ENCODE measurements around the gene PPID.

Gene PPID

DNA sequence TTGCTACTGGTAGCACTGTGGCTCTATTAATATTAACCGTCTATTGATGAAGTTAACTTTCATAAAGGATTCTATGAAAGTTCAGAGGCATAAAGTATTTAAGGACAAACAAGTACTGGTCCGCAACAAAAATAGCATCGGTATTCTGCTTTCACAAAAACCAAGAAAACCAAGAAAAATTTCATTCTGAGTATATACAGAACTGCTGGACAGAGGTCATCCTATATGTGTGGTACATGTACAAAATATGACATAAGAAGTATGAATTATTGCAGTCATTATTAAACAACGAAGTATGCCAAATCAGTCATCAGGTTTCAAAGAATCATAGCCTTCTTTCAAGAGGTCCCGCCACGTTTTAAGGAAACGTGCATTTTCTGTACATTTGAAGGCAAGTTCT is 53.9 kb downstream of the PPID start:
- Histone ChIP-seq H3K4me2 (ENCODE audit: low read depth, low read length) (no peak overlapping the region), H3K9me3 (replicated peaks; ENCODE audit: insufficient read depth, low read length) (no peaks in the 10 kb centered on the region), H3K9ac (ENCODE audit: low read length) (no peak overlapping the region), H3K27me3 (replicated peaks; ENCODE audit: insufficient read depth, low read length) (no peaks in the 10 kb centered on the region), H3K9me2 (replicated peaks; ENCODE audit: insufficient read depth, low read length) (no peaks in the 10 kb centered on the region), H3K4me3 (ENCODE audit: low read length) (no peak overlapping the region), H2AFZ (ENCODE audit: low read length) (no peak overlapping the region), H3K4me1 (ENCODE audit: low read length) (0 out of 2 replicates have a peak, but pooled peaks cover 9% of the 10 kb centered on the region), H3K27ac (ENCODE audit: low read length) (no peak overlapping the region), H3F3A (ENCODE audit: insufficient read depth, low read length) (peaks cover 22% of the 10 kb centered on the region), H3K36me3 (replicated peaks; ENCODE audit: insufficient read depth, low read length) (no peaks in the 10 kb centered on the region; the same call in 1 of the 2 replicates), H4K20me1 (ENCODE audit: insufficient read depth, low read length) (no peaks in the 10 kb centered on the region; the same call in 1 of the 2 replicates), H3K79me2 (ENCODE audit: low read length) (peaks cover 58% of the 10 kb centered on the region)
- DNase-seq: no peak
- TF ChIP-seq, protein P1, sequence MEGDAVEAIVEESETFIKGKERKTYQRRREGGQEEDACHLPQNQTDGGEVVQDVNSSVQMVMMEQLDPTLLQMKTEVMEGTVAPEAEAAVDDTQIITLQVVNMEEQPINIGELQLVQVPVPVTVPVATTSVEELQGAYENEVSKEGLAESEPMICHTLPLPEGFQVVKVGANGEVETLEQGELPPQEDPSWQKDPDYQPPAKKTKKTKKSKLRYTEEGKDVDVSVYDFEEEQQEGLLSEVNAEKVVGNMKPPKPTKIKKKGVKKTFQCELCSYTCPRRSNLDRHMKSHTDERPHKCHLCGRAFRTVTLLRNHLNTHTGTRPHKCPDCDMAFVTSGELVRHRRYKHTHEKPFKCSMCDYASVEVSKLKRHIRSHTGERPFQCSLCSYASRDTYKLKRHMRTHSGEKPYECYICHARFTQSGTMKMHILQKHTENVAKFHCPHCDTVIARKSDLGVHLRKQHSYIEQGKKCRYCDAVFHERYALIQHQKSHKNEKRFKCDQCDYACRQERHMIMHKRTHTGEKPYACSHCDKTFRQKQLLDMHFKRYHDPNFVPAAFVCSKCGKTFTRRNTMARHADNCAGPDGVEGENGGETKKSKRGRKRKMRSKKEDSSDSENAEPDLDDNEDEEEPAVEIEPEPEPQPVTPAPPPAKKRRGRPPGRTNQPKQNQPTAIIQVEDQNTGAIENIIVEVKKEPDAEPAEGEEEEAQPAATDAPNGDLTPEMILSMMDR (IDR thresholded peaks at IDR 0.05; ENCODE audit: low read length): no peak
- no peak for TF ChIP-seq EZH2phosphoT487 (IDR thresholded peaks at IDR 0.05; ENCODE audit: low read length)
- TF ChIP-seq EZH2 (optimal IDR thresholded peaks at IDR 0.05; ENCODE audit: low read depth, low read length): no peak

DNA sequence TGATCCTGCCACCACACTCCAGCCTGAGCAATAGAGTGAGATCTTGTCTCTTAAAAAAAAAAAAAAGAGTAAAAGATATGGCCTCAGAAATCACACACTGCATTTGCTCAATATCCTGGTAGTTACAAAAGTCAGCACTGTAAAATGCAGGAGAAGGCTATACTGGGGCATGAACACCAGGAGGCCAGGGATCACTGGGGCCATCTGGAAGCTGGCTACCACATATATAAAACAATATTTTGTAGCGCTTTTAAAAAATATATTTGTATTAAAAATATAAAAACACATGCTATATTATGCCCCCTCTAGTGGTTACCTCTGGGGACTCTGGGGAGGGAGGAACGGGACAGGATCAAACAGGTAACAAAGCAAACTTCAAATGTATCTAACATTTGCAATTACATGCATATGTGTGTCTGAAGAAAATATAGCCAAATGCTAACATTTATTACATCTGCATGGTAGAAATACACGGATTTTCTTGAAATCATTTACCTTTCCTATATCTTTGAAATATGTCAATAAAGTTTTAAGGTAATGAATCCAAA is 55.5 kb downstream of the PPID start:
- H3K27me3 ChIP-seq (replicated peaks; ENCODE audit: insufficient read depth, low read length): no peaks in the 10 kb centered on the region
- no peaks in the 10 kb centered on the region; the same call in 1 of the 2 replicates for H4K20me1 ChIP-seq (ENCODE audit: insufficient read depth, low read length)
- H3F3A ChIP-seq (ENCODE audit: insufficient read depth, low read length): peaks cover 22% of the 10 kb centered on the region
- no peak overlapping the region for H3K27ac ChIP-seq (ENCODE audit: low read length)
- H3K4me1 ChIP-seq (ENCODE audit: low read length): 0 out of 2 replicates have a peak, but pooled peaks cover 4% of the 10 kb centered on the region
- no peaks in the 10 kb centered on the region for H3K9me2 ChIP-seq (replicated peaks; ENCODE audit: insufficient read depth, low read length)
- no peak overlapping the region for H2AFZ ChIP-seq (ENCODE audit: low read length)
- TF ChIP-seq, protein P1 (IDR thresholded peaks at IDR 0.05; ENCODE audit: low read length): peak; percentile 20
- TF ChIP-seq EZH2 (optimal IDR thresholded peaks at IDR 0.05; ENCODE audit: low read depth, low read length): no peak
- no peak for TF ChIP-seq EZH2phosphoT487 (IDR thresholded peaks at IDR 0.05; ENCODE audit: low read length)
- H3K4me2 ChIP-seq (ENCODE audit: low read depth, low read length): no peak overlapping the region
- no peak overlapping the region for H3K4me3 ChIP-seq (ENCODE audit: low read length)
- H3K79me2 ChIP-seq (ENCODE audit: low read length): peaks cover 45% of the 10 kb centered on the region
- no peaks in the 10 kb centered on the region; the same call in 1 of the 2 replicates for H3K36me3 ChIP-seq (replicated peaks; ENCODE audit: insufficient read depth, low read length)
- DNase-seq: no peak
- H3K9me3 ChIP-seq (replicated peaks; ENCODE audit: insufficient read depth, low read length): no peaks in the 10 kb centered on the region
- H3K9ac ChIP-seq (ENCODE audit: low read length): no peak overlapping the region

DNA sequence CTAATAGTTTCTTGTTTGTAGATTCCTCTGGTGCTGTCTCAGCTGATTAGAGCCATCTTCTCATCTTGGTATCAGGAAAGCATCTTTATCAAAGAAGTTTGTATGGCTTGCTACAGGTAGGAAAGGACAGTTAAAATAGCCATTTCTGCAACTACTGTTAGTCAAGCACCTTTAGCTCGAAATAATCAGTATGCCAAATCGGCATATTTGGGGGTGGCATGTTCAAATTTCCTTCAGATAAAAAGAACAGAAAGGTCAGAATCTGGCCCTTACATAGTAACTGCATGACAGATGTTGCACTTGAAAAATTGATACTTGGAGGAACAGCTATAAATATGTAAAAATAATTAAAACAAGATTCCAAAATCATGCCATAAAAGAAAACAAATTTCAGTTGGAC is 56.3 kb downstream of the PPID start:
- H3K79me2 ChIP-seq (ENCODE audit: low read length): peaks cover 45% of the 10 kb centered on the region
- DNase-seq: no peak
- no peaks in the 10 kb centered on the region; the same call in 1 of the 2 replicates for H4K20me1 ChIP-seq (ENCODE audit: insufficient read depth, low read length)

More for the DNA sequence above, 56.3 kb downstream of the PPID start:
- Histone ChIP-seq H3K4me1 (ENCODE audit: low read length) (0 out of 2 replicates have a peak, but pooled peaks cover 4% of the 10 kb centered on the region), H3K27me3 (replicated peaks; ENCODE audit: insufficient read depth, low read length) (no peaks in the 10 kb centered on the region), H3K9me2 (replicated peaks; ENCODE audit: insufficient read depth, low read length) (no peaks in the 10 kb centered on the region), H3K9me3 (replicated peaks; ENCODE audit: insufficient read depth, low read length) (no peaks in the 10 kb centered on the region), H3F3A (ENCODE audit: insufficient read depth, low read length) (peaks cover 15% of the 10 kb centered on the region), H3K4me3 (ENCODE audit: low read length) (no peak overlapping the region), H3K4me2 (ENCODE audit: low read depth, low read length) (no peak overlapping the region), H2AFZ (ENCODE audit: low read length) (no peak overlapping the region), H3K27ac (ENCODE audit: low read length) (no peak overlapping the region), H3K36me3 (replicated peaks; ENCODE audit: insufficient read depth, low read length) (no peaks in the 10 kb centered on the region; the same call in 1 of the 2 replicates), H3K9ac (ENCODE audit: low read length) (no peak overlapping the region)
- TF ChIP-seq EZH2 (optimal IDR thresholded peaks at IDR 0.05; ENCODE audit: low read depth, low read length) (no peak), EZH2phosphoT487 (IDR thresholded peaks at IDR 0.05; ENCODE audit: low read length) (no peak)
- TF ChIP-seq, protein P1 (IDR thresholded peaks at IDR 0.05; ENCODE audit: low read length): no peak
